ENCODE data around the gene ELOF1. TPM values are rescaled to one million over a fixed set of nuclear protein-coding genes. Genes with fewer than 3 reads are reported as not detected.

ELOF1 gene
- 29.0 and 36.3 TPM in 2 replicates for total RNA-seq

DNA sequence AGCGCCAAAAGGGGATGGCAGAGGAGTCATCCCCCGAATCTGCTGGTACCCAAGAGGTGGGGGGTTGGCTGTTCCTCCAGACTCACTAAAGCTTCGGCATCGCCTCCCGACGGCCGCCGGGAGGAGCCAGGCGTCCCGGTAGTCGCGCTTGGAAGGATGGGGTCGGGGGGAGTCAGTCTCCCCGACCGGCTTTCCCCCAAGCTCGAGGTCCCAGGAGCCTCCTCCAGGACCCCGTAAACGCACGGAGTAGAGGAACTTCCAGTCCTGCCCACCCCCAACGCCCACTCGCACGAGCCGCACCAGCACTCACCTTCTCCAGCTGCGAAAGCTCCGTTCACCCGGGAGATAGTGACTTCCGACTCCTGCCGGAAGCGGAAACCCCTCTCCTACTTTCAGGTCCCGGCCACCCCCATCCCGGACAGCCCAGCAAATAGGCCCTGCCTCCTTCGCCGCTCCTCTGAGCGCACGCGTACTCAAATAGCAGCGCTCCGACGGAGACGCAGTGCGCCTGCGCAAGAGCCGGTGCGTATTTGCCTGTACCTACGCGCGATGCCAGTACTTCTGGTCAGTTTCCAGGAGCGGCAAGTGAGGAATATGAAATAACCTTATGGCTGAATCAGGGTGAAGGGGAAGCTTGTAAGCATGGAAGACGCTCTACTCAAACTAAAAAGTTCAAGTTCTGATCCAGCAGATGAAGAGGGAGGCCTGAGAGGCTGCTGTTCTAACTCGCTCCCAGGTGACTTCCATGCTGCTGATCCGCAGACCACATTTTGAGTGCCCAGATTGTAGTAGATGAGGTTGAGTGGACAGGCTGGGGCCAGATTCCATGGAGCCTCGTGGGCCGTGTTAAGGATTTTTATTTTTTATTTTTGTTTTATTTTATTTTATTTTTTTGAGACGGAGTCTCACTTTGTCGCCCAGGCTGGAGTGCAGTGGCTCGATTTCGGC lies at the start of gene ELOF1:
ELOF1 (minus strand) TSS at position 350 of the 948 bp plus-strand sequence. CDS start 4,883 bp downstream, outside the sequence.

GRCh38 chr19:11597202-11598102 lies 38.4 kb upstream of the ELOF1 start, which contains the start of gene ZNF627:
ZNF627 (plus strand) TSS chr19:11597483; CDS start chr19:11597628, 145 bp downstream.

GRCh38 chr19:11577451-11578257 lies 18.6 kb upstream of the ELOF1 start, which contains the start of gene ACP5:
ACP5 (minus strand) TSS chr19:11577645; CDS start chr19:11577317, 328 bp downstream.

DNA sequence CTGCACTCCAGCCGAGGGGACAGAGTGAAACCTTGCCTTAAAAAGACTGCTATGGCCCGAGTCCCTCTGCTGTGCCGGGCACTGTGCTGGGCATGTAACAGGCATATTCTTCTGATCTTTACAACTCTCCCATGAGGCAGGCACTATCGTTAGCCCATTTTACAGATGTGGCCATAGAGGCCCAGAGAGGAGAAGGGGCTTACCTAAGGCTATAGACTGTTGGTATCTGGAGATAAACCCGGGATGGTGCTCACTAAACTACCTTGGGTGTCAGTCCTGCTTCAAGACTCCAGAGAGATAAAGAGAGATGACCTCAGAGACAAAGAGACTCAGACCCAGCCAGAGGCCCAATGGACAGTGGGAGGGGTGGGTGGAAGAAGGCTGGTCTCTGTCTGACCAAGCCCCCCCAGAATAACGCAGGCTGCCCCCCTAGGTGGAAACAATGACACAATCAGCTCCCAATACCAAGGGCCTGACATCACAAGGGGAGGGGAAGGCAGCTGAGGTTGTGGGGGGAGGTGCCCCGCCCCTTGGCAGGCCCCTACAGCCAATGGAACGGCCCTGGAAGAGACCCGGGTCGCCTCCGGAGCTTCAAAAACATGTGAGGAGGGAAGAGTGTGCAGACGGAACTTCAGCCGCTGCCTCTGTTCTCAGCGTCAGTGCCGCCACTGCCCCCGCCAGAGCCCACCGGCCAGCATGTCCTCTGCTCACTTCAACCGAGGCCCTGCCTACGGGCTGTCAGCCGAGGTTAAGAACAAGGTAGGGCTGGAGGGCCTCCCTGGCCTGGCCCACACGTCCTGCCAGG lies 20.6 kb downstream of the ELOF1 start, which contains the start of gene CNN1:
CNN1 (plus strand) TSS at position 620 of the 805 bp plus-strand sequence; CDS start at position 697, 77 bp downstream.

DNA sequence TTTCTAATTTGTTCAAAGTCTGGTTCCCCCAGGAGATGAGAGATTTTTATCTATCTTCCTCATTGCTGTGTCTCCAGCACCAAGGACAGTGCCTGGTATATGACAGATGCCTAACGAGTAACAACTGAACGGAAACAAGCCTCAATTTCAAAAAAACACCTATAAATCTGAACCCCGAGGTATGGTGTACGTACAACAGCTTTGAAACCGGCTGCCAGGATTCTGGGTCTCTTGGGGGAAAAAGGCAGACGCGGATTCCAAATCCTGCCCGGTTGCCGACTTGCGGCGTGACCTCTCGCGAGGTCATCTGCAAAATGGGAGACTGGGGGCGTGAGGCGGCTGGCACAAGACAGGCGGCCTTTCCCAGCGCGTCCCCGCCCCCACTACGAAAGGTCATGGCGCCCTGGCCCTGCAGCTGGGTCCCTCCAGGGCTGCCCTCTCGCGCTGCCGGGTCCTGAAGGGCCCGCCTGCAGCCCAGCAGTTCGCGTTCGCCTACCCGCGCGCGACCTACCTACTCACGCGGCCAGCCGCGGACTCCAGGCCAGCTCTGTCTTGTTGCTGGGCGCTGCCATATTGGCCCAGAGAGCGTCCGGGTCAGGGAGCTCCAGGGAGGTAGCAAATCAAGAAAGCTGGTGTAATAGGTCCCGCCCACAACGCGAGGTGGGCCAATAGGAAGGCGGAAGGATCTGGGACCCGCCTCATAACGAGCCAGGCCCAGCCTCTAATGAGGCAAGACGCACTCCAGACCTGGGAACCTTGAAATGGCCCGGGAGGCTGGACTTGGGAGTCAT lies 30.3 kb downstream of the ELOF1 start, which contains the start of gene ECSIT:
ECSIT (minus strand) TSS at position 584 of the 791 bp plus-strand sequence. CDS start 9,964 bp downstream, outside the sequence.

GRCh38 chr19:11505504-11506100 lies 53.4 kb downstream of the ELOF1 start, which contains the start of gene ZNF653:
ZNF653 (minus strand) TSS chr19:11505839; CDS start chr19:11505786, 53 bp downstream.

Other genes with a start within 250 kb of the ELOF1 start
- gene RAB3D, start 219.6 kb downstream of the ELOF1 start, total RNA-seq: 17.8 and 24.6 TPM in 2 replicates
- gene TMEM205, start 213.0 kb downstream of the ELOF1 start, total RNA-seq: 168 and 174 TPM in 2 replicates
- gene CCDC159, start 212.7 kb downstream of the ELOF1 start, total RNA-seq: 10.3 and 28.4 TPM in 2 replicates
- gene PLPPR2, start 203.8 kb downstream of the ELOF1 start, total RNA-seq: 8.4 and 17.1 TPM in 2 replicates
- 2.5 and 3.9 TPM in 2 replicates for gene SWSAP1, start 184.6 kb downstream of the ELOF1 start, total RNA-seq
- 6.9 and 7.4 TPM in 2 replicates for gene EPOR, start 174.9 kb downstream of the ELOF1 start, total RNA-seq
- gene RGL3, start 139.9 kb downstream of the ELOF1 start, total RNA-seq: 0.67 and 0.94 TPM in 2 replicates
- 0.05 and 0.60 TPM in 2 replicates for gene ODAD3, start 124.1 kb downstream of the ELOF1 start, total RNA-seq
- 167 and 174 TPM in 2 replicates for gene PRKCSH, start 123.6 kb downstream of the ELOF1 start, total RNA-seq
- not detected in 2 replicates for gene ELAVL3, start 78.2 kb downstream of the ELOF1 start, total RNA-seq
- 5.1 and 9.3 TPM in 2 replicates for gene ZNF653, start 53.4 kb downstream of the ELOF1 start, total RNA-seq
- 54.2 and 56.5 TPM in 2 replicates for gene ECSIT, start 30.1 kb downstream of the ELOF1 start, total RNA-seq
- gene CNN1, start 20.4 kb downstream of the ELOF1 start, total RNA-seq: 0.20 TPM in 1 of 2 replicates, not detected in the other
- 0.39 and 1.2 TPM in 2 replicates for gene ACP5, start 18.4 kb upstream of the ELOF1 start, total RNA-seq
- 7.1 and 8.8 TPM in 2 replicates for gene ZNF627, start 38.3 kb upstream of the ELOF1 start, total RNA-seq
- 7.4 and 8.0 TPM in 2 replicates for gene ZNF823, start 179.7 kb upstream of the ELOF1 start, total RNA-seq
- gene ZNF441, start 207.8 kb upstream of the ELOF1 start, total RNA-seq: 2.8 and 3.0 TPM in 2 replicates
- gene ZNF491, start 239.3 kb upstream of the ELOF1 start, total RNA-seq: 0.64 and 1.4 TPM in 2 replicates

Data from mammary microvascular endothelial cell (primary cell).